GM18519 (cell line): ENCODE results near the gene COL5A3.
"Not testable (repeated sequence)": the region's sequence is repeated elsewhere in the genome, so short reads cannot be mapped to it uniquely, and the experiment has no call there.

Source experiments
- ATAC-seq: cut with Tn5 transposase; IDR thresholded peaks from one replicate; pipeline ENCODE4 v1.9.1; 2021; ENCODE audit warnings: mild to moderate bottlenecking, moderate library complexity; ENCODE audit not compliant: unreplicated experiment, low FRiP score

Gene COL5A3

GRCh38 chr19:10010247-10010691 is at the start of gene COL5A3:
TSS of gene COL5A3 (minus strand) at chr19:10010504. CDS start at chr19:10010385, 119 bp downstream.
- no peak for ATAC-seq

GRCh38 chr19:10052602-10053360 is 42.5 kb upstream of the COL5A3 start:
- ATAC-seq = no peak

GRCh38 chr19:10049626-10050025 is 39.3 kb upstream of the COL5A3 start:
- ATAC-seq = no peak

- no peak for ATAC-seq
Measured at GRCh38 chr19:10045371-10045770, 35.1 kb upstream of the COL5A3 start.

GRCh38 chr19:10044390-10044789 is 34.1 kb upstream of the COL5A3 start:
- ATAC-seq = no peak

- no peak for ATAC-seq
Measured at GRCh38 chr19:10043286-10043927, 33.1 kb upstream of the COL5A3 start.

GRCh38 chr19:10037809-10038208 is 27.5 kb upstream of the COL5A3 start:
- no peak for ATAC-seq

GRCh38 chr19:10037367-10037766 is 27.1 kb upstream of the COL5A3 start:
- no peak for ATAC-seq

GRCh38 chr19:10036601-10037071 is 26.3 kb upstream of the COL5A3 start:
- ATAC-seq = no peak

- ATAC-seq = no peak
Measured at GRCh38 chr19:10033614-10034013, 23.3 kb upstream of the COL5A3 start.

GRCh38 chr19:10027158-10027997 is 17.1 kb upstream of the COL5A3 start:
- no peak for ATAC-seq

GRCh38 chr19:10026744-10027143 is 16.4 kb upstream of the COL5A3 start:
- ATAC-seq = no peak

- ATAC-seq = not testable (repeated sequence)
Measured at GRCh38 chr19:10023096-10023495, 12.8 kb upstream of the COL5A3 start.

GRCh38 chr19:10021863-10022262 is 11.6 kb upstream of the COL5A3 start:
- no peak for ATAC-seq

- ATAC-seq = no peak
Measured at GRCh38 chr19:10021446-10021845, 11.1 kb upstream of the COL5A3 start.

GRCh38 chr19:10020851-10021250 is 10.5 kb upstream of the COL5A3 start:
- no peak for ATAC-seq

GRCh38 chr19:10019246-10019645 is 8.9 kb upstream of the COL5A3 start:
- no peak for ATAC-seq

GRCh38 chr19:10018786-10019185 is 8.5 kb upstream of the COL5A3 start:
- no peak for ATAC-seq

GRCh38 chr19:10018263-10018662 is 8.0 kb upstream of the COL5A3 start:
- no peak for ATAC-seq

- ATAC-seq = no peak
Measured at GRCh38 chr19:10013834-10014618, 3.7 kb upstream of the COL5A3 start.
